ENCODE data around the gene EXOC2. TPM values are rescaled to one million over a fixed set of nuclear protein-coding genes. Genes with fewer than 3 reads are reported as not detected.

The EXOC2 gene
- total and polyA plus RNA-seq, 10 of the 15 experiments (the other 5 are each of a cell fraction or from before 2014, with no cell fraction given), result 8.7 to 32.8 (median 20.7) TPM

DNA sequence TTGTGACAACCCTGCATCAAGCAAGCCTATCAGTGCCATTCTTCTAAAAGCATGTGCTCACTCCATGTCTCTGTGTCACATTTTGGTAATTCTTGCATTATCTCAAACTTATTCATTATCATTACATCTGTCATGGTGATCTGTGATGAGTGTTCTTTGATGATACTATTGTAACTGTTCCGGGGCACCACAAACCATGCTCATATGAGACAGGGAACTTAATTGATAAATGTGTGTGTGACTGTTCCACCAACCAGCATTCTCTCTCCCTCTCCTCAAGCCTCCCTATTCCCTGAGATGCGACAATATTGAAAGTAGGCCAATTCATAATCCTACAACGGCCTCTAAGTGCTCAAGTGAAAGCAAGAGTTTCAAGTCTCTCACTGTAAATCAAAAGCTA lies 40.1 kb downstream of the EXOC2 start (continued):
- TF ChIP-seq, protein P1, sequence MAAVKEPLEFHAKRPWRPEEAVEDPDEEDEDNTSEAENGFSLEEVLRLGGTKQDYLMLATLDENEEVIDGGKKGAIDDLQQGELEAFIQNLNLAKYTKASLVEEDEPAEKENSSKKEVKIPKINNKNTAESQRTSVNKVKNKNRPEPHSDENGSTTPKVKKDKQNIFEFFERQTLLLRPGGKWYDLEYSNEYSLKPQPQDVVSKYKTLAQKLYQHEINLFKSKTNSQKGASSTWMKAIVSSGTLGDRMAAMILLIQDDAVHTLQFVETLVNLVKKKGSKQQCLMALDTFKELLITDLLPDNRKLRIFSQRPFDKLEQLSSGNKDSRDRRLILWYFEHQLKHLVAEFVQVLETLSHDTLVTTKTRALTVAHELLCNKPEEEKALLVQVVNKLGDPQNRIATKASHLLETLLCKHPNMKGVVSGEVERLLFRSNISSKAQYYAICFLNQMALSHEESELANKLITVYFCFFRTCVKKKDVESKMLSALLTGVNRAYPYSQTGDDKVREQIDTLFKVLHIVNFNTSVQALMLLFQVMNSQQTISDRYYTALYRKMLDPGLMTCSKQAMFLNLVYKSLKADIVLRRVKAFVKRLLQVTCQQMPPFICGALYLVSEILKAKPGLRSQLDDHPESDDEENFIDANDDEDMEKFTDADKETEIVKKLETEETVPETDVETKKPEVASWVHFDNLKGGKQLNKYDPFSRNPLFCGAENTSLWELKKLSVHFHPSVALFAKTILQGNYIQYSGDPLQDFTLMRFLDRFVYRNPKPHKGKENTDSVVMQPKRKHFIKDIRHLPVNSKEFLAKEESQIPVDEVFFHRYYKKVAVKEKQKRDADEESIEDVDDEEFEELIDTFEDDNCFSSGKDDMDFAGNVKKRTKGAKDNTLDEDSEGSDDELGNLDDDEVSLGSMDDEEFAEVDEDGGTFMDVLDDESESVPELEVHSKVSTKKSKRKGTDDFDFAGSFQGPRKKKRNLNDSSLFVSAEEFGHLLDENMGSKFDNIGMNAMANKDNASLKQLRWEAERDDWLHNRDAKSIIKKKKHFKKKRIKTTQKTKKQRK (IDR thresholded peaks at IDR 0.05; ENCODE audit: low read depth, low read length), result no peak
- TF ChIP-seq, protein P2, sequence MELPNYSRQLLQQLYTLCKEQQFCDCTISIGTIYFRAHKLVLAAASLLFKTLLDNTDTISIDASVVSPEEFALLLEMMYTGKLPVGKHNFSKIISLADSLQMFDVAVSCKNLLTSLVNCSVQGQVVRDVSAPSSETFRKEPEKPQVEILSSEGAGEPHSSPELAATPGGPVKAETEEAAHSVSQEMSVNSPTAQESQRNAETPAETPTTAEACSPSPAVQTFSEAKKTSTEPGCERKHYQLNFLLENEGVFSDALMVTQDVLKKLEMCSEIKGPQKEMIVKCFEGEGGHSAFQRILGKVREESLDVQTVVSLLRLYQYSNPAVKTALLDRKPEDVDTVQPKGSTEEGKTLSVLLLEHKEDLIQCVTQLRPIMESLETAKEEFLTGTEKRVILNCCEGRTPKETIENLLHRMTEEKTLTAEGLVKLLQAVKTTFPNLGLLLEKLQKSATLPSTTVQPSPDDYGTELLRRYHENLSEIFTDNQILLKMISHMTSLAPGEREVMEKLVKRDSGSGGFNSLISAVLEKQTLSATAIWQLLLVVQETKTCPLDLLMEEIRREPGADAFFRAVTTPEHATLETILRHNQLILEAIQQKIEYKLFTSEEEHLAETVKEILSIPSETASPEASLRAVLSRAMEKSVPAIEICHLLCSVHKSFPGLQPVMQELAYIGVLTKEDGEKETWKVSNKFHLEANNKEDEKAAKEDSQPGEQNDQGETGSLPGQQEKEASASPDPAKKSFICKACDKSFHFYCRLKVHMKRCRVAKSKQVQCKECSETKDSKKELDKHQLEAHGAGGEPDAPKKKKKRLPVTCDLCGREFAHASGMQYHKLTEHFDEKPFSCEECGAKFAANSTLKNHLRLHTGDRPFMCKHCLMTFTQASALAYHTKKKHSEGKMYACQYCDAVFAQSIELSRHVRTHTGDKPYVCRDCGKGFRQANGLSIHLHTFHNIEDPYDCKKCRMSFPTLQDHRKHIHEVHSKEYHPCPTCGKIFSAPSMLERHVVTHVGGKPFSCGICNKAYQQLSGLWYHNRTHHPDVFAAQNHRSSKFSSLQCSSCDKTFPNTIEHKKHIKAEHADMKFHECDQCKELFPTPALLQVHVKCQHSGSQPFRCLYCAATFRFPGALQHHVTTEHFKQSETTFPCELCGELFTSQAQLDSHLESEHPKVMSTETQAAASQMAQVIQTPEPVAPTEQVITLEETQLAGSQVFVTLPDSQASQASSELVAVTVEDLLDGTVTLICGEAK (IDR thresholded peaks at IDR 0.05; ENCODE audit: borderline replicate concordance), result no peak
- TF ChIP-seq RFX5 (IDR thresholded peaks at IDR 0.05; ENCODE audit: low read depth, low read length) (no peak), TAF1 (IDR thresholded peaks at IDR 0.05; ENCODE audit: borderline replicate concordance, low read depth, low read length) (no peak)
- TF ChIP-seq, protein P3, sequence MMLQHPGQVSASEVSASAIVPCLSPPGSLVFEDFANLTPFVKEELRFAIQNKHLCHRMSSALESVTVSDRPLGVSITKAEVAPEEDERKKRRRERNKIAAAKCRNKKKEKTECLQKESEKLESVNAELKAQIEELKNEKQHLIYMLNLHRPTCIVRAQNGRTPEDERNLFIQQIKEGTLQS (IDR thresholded peaks at IDR 0.05; ENCODE audit: borderline replicate concordance, extremely low read depth, low read depth, low read length), result no peak
